Liver (tissue), 9 donors: ENCODE results near the gene RNU6-1. TPM values are rescaled to one million over a fixed set of nuclear protein-coding genes. Genes with fewer than 3 reads are reported as not detected.

Source experiments
- DNase-seq: peaks from one replicate; pipeline ENCODE4 v3.0.0-alpha.2; 2017; ENCODE audit warnings: low spot score
- H3K27ac ChIP-seq, 2 donors: one replicate each; pipeline ENCODE4 v1.7.0; 2013; ENCODE audit warnings: inconsistent platforms in 2 of 2, low read length in 2 of 2, control low read depth in 1 of 2, low read depth in 1 of 2, mild to moderate bottlenecking in 1 of 2
- H3K27me3 ChIP-seq, 4 donors: one replicate each; pipeline versions ENCODE4 v1.6.1 to v1.7.0; 2013; ENCODE audit warnings: low read length in 3 of 4, inconsistent platforms in 1 of 4, mild to moderate bottlenecking in 1 of 4, moderate library complexity in 1 of 4; ENCODE audit not compliant: control insufficient read depth in 4 of 4, insufficient read depth in 4 of 4
- H3K36me3 ChIP-seq, 4 donors: one replicate each; pipeline versions ENCODE4 v1.6.1 to v1.7.0; 2013; ENCODE audit warnings: low read length in 3 of 4, mild to moderate bottlenecking in 3 of 4, low read depth in 1 of 4, moderate library complexity in 1 of 4; ENCODE audit not compliant: control insufficient read depth in 4 of 4, insufficient read depth in 3 of 4
- H3K4me1 ChIP-seq, 4 donors: one replicate each; pipeline versions ENCODE4 v1.6.1 to v1.7.0; 2013; ENCODE audit warnings: low read length in 3 of 4, mild to moderate bottlenecking in 3 of 4, moderate library complexity in 1 of 4; ENCODE audit not compliant: control insufficient read depth in 4 of 4, insufficient read depth in 4 of 4
- H3K4me3 ChIP-seq, 3 donors: one replicate each; pipeline versions ENCODE4 v1.6.1 to v1.7.0; 2013; ENCODE audit warnings: low read length in 3 of 3, control low read depth in 1 of 3, low read depth in 1 of 3, mild to moderate bottlenecking in 1 of 3
- H3K9ac ChIP-seq, 2 donors: one replicate each; pipeline ENCODE4 v1.7.0; 2013; ENCODE audit warnings: low read length in 2 of 2, mild to moderate bottlenecking in 2 of 2, moderate library complexity in 2 of 2, control low read depth in 1 of 2, low read depth in 1 of 2
- H3K9me3 ChIP-seq, 4 donors: one replicate each; pipeline versions ENCODE4 v1.6.1 to v1.7.0; 2013; ENCODE audit warnings: low read length in 3 of 4; ENCODE audit not compliant: control insufficient read depth in 4 of 4
- ATF3 ChIP-seq: IDR thresholded peaks from 2 replicates; pipeline ENCODE4 v1.6.1; 2016; ENCODE audit warnings: antibody characterized with exemption
- EGR1 ChIP-seq, 2 donors: IDR thresholded peaks; 2 replicates each; pipeline ENCODE4 v1.6.1; 2016 to 2018; ENCODE audit warnings: antibody characterized with exemption in 2 of 2, low read depth in 2 of 2
- FOXA2 ChIP-seq: IDR thresholded peaks from 2 replicates; pipeline ENCODE4 v1.6.1; 2016; ENCODE audit warnings: antibody characterized with exemption
- HNF4A ChIP-seq, 2 donors: conservative IDR thresholded peaks; 2 replicates each; pipeline ENCODE4 v1.6.1; 2016; ENCODE audit warnings: antibody characterized with exemption in 2 of 2, mild to moderate bottlenecking in 2 of 2
- HNF4G ChIP-seq: IDR thresholded peaks from 2 replicates; pipeline ENCODE4 v1.6.1; 2016; ENCODE audit warnings: antibody characterized with exemption
- JUND ChIP-seq, 2 donors: IDR thresholded peaks; 2 replicates each; pipeline ENCODE4 v1.6.1; 2016; ENCODE audit warnings: antibody characterized with exemption in 2 of 2
- NR2F2 ChIP-seq: IDR thresholded peaks from 2 replicates; pipeline ENCODE4 v1.6.1; 2016; ENCODE audit warnings: antibody characterized with exemption
- RAD21 ChIP-seq, 2 donors: IDR thresholded peaks; 2 replicates each; pipeline ENCODE4 v1.6.1; 2016; ENCODE audit warnings: antibody characterized with exemption in 2 of 2, mild to moderate bottlenecking in 2 of 2
- SP1 ChIP-seq: IDR thresholded peaks from 2 replicates; pipeline ENCODE4 v1.6.1; 2018; ENCODE audit warnings: antibody characterized with exemption, mild to moderate bottlenecking
- TAF1 ChIP-seq: conservative IDR thresholded peaks from 2 replicates; pipeline ENCODE4 v1.6.1; 2016; ENCODE audit warnings: antibody characterized with exemption, mild to moderate bottlenecking
- YY1 ChIP-seq: IDR thresholded peaks from 2 replicates; pipeline ENCODE4 v1.6.1; 2016; ENCODE audit warnings: antibody characterized with exemption, mild to moderate bottlenecking
- ZBTB33 ChIP-seq: IDR thresholded peaks from 2 replicates; pipeline ENCODE4 v1.6.1; 2016; ENCODE audit warnings: antibody characterized with exemption
- WGBS: extraction: QIAGEN DNeasy Blood & Tissue Kit; methylation state at CpG from one replicate; pipeline ENCODE4 v1.1.7; 2013; 5-methylcytosine and 5-hydroxymethylcytosine counted together
- polyA plus RNA-seq, 2 donors: library from polyadenylated mRNA; stranded (reverse) in 1 of 2; unstranded in 1 of 2; fragments of 200-250 nt in 1 of 2; fragments of >200 nt in 1 of 2; fragmentation: Nextera tagmentation in 1 of 2; extraction: Ambion mirVana in 1 of 2; gene quantifications; one replicate each; pipeline versions ENCODE4 v1.2.1 to v1.2.3, GENCODE V29; 2013 to 2015
- total RNA-seq, 2 donors: library from RNA; depleted of rRNA; stranded (reverse); fragments of >200 nt; gene quantifications; one replicate each; pipeline ENCODE4 v1.2.3, GENCODE V29; 2014
- TF ChIP-seq, protein P1 (sequence below): fragments of 150-350 bp; IDR thresholded peaks from 2 replicates; pipeline ENCODE4 v1.5.1; 2017; ENCODE audit warnings: improper control_type of control experiment, low read depth, low read length; ENCODE audit not compliant: missing input control
- TF ChIP-seq, protein P2 (sequence below): IDR thresholded peaks from 2 replicates; pipeline ENCODE4 v1.6.1; 2016; ENCODE audit warnings: antibody characterized with exemption, mild to moderate bottlenecking
- donor health status: healthy.
- donor health status: healthy.
- donor health status: healthy.
- donor health status: healthy.
- donor health status: healthy.

The RNU6-1 gene
- total and polyA plus RNA-seq, 4 donors: not detected

DNA sequence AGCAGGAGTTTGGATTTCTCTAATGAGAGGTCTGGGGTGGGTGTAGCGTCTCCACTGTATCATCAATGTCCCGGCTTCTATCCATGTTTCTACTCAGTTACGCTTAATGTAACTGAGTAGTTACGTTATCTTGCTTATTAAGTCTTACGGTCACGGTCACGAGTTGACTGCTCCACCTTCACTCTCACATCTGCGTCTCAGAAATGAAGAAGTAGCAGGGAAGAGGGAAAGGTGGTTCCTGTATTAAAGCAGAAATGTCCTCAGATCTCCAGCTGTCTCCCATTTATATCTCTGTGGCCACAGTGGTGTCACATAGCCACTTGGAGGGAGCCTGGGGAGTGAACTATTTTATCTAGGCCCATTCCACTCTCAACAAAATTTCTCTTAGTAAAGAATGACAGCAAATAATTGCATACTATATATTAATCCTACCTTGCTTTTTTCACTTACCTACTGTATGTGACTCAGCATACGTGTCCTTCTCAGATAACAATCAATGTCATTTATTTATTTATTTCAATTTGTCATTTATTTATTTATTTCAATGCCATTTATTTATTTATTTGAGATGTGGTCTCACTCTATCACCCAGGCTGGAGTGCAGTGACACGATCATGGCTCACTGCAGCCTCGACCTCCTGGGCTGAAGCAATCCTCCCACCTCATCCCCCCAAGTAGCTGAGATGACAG, 39.7 kb upstream of the RNU6-1 start:
- H3K9ac ChIP-seq: no peak overlapping the region
- TF ChIP-seq JUND (IDR thresholded peaks at IDR 0.05): no peak
- no peak for TF ChIP-seq SP1
- 95% methylated on average over 11 of the region's 11 CpGs for WGBS
- no peak for DNase-seq
- no peaks in the 10 kb centered on the region for H3K9me3 ChIP-seq
- H3K4me1 ChIP-seq: peaks cover 0 to 14% (median 6%) of the 10 kb centered on the region in 4 donors
- H3K27me3 ChIP-seq: no peaks in the 10 kb centered on the region
- H3K27ac ChIP-seq: no peak overlapping the region
- no peaks in the 10 kb centered on the region for H3K36me3 ChIP-seq
- no peak overlapping the region for H3K4me3 ChIP-seq

GRCh38 chr15:67878712-67879206, 38.9 kb upstream of the RNU6-1 start:
- H3K36me3 ChIP-seq: no peaks in the 10 kb centered on the region
- 92% methylated on average over 2 of the region's 2 CpGs for WGBS
- no peak for DNase-seq
- peaks cover 0 to 7% (median 2%) of the 10 kb centered on the region in 4 donors for H3K4me1 ChIP-seq
- TF ChIP-seq ATF3 (no peak), RAD21 (IDR thresholded peaks at IDR 0.05) (no peak), SP1 (no peak), FOXA2 (no peak), EGR1 (IDR thresholded peaks at IDR 0.05; ENCODE audit: low read depth in 2 of 2) (no peak), TAF1 (no peak), HNF4A (conservative IDR thresholded peaks at IDR 0.05) (no peak), NR2F2 (no peak), HNF4G (no peak), ZBTB33 (no peak), YY1 (no peak)
- TF ChIP-seq, protein P1, sequence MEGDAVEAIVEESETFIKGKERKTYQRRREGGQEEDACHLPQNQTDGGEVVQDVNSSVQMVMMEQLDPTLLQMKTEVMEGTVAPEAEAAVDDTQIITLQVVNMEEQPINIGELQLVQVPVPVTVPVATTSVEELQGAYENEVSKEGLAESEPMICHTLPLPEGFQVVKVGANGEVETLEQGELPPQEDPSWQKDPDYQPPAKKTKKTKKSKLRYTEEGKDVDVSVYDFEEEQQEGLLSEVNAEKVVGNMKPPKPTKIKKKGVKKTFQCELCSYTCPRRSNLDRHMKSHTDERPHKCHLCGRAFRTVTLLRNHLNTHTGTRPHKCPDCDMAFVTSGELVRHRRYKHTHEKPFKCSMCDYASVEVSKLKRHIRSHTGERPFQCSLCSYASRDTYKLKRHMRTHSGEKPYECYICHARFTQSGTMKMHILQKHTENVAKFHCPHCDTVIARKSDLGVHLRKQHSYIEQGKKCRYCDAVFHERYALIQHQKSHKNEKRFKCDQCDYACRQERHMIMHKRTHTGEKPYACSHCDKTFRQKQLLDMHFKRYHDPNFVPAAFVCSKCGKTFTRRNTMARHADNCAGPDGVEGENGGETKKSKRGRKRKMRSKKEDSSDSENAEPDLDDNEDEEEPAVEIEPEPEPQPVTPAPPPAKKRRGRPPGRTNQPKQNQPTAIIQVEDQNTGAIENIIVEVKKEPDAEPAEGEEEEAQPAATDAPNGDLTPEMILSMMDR: no peak
- TF ChIP-seq, protein P2, sequence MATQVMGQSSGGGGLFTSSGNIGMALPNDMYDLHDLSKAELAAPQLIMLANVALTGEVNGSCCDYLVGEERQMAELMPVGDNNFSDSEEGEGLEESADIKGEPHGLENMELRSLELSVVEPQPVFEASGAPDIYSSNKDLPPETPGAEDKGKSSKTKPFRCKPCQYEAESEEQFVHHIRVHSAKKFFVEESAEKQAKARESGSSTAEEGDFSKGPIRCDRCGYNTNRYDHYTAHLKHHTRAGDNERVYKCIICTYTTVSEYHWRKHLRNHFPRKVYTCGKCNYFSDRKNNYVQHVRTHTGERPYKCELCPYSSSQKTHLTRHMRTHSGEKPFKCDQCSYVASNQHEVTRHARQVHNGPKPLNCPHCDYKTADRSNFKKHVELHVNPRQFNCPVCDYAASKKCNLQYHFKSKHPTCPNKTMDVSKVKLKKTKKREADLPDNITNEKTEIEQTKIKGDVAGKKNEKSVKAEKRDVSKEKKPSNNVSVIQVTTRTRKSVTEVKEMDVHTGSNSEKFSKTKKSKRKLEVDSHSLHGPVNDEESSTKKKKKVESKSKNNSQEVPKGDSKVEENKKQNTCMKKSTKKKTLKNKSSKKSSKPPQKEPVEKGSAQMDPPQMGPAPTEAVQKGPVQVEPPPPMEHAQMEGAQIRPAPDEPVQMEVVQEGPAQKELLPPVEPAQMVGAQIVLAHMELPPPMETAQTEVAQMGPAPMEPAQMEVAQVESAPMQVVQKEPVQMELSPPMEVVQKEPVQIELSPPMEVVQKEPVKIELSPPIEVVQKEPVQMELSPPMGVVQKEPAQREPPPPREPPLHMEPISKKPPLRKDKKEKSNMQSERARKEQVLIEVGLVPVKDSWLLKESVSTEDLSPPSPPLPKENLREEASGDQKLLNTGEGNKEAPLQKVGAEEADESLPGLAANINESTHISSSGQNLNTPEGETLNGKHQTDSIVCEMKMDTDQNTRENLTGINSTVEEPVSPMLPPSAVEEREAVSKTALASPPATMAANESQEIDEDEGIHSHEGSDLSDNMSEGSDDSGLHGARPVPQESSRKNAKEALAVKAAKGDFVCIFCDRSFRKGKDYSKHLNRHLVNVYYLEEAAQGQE: no peak
- H3K27me3 ChIP-seq: no peaks in the 10 kb centered on the region
- no peak overlapping the region for H3K9ac ChIP-seq
- H3K9me3 ChIP-seq: no peaks in the 10 kb centered on the region
- no peak overlapping the region for H3K27ac ChIP-seq
- no peak overlapping the region for H3K4me3 ChIP-seq
